ENCODE results near the gene AVL9.

DNA sequence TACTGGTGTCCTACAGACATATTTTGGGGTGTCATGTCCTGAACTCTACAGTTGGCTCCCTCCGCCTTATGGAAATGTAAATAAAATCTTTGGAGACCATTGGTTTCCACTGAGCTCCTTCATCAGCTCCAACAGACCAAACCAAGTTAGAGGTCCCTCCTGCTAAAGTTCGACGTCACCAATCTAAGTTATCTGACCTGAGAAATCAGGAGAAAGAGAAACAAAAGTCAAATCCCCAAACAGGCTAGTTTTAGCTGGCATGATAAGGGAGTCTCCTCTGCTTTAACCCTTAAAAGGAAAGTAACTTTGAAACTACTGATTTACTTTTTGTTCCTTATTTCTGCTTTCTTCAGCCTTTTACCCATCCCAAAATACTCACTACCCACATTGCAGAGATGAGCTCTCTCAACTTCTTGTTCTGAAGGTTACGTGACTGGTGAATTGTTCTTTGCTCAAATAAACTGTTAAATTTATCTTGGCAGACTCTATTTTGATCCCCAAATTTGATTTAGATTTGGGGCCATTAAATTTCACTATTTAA lies 39.9 kb downstream of the AVL9 start:
- no peak for TF ChIP-seq FOXK2 (IDR thresholded peaks at IDR 0.05)
- TF ChIP-seq SP1 (IDR thresholded peaks at IDR 0.05) = no peak
- no peak for TF ChIP-seq ARNT (IDR thresholded peaks at IDR 0.05)
- TF ChIP-seq FOXA1 (IDR thresholded peaks at IDR 0.05) = no peak
- no peak for TF ChIP-seq BHLHE40 (IDR thresholded peaks at IDR 0.05; ENCODE audit: borderline replicate concordance)

Data from HEK293T (cell line).